ENCODE data around the gene TEX14.

GRCh38 chr17:58684003-58684402, 7.8 kb downstream of the TEX14 start:
- TF ChIP-seq, protein P1, sequence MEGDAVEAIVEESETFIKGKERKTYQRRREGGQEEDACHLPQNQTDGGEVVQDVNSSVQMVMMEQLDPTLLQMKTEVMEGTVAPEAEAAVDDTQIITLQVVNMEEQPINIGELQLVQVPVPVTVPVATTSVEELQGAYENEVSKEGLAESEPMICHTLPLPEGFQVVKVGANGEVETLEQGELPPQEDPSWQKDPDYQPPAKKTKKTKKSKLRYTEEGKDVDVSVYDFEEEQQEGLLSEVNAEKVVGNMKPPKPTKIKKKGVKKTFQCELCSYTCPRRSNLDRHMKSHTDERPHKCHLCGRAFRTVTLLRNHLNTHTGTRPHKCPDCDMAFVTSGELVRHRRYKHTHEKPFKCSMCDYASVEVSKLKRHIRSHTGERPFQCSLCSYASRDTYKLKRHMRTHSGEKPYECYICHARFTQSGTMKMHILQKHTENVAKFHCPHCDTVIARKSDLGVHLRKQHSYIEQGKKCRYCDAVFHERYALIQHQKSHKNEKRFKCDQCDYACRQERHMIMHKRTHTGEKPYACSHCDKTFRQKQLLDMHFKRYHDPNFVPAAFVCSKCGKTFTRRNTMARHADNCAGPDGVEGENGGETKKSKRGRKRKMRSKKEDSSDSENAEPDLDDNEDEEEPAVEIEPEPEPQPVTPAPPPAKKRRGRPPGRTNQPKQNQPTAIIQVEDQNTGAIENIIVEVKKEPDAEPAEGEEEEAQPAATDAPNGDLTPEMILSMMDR (IDR thresholded peaks at IDR 0.05; ENCODE audit: insufficient read depth, low read length, poor library complexity, severe bottlenecking), result no peak
- no peak for TF ChIP-seq EZH2phosphoT487 (conservative IDR thresholded peaks at IDR 0.05; ENCODE audit: low read length)

Data from SU-DHL-6 (cell line).